Gastrocnemius medialis (tissue), 4 donors: ENCODE measurements around the gene ARHGAP33. TPM values are rescaled to one million over a fixed set of nuclear protein-coding genes. Genes with fewer than 3 reads are reported as not detected.
"Not testable (repeated sequence)": the region's sequence is repeated elsewhere in the genome, so short reads cannot be mapped to it uniquely, and the experiment has no call there.

Source experiments
- ATAC-seq, 2 donors: fragments of 150-250 bp; one replicate each; pipeline ENCODE4 v1.9.1; 2016
- DNase-seq, 2 donors: peaks; one replicate each; pipeline ENCODE4 v3.0.0-alpha.2; 2019
- H3K27ac ChIP-seq, 4 donors: fragments of 200-600 bp; sonication (generic); 1 replicate in 1 of 4; 2 replicates in 3 of 4; pipeline ENCODE4 v1.5.1; 2016 to 2018; ENCODE audit warnings: mild to moderate bottlenecking in 2 of 4, moderate library complexity in 1 of 4
- H3K27me3 ChIP-seq, 3 donors: fragments of 200-600 bp; sonication (generic) in 2 of 3; 1 replicate in 1 of 3; 2 replicates in 2 of 3; pipeline versions ENCODE4 v1.5.1 to v1.6.0; 2016 to 2019; ENCODE audit warnings: mild to moderate bottlenecking in 1 of 3, moderate library complexity in 1 of 3
- H3K36me3 ChIP-seq, 2 donors: fragments of 200-600 bp; sonication (generic) in 1 of 2; one replicate each; pipeline ENCODE4 v1.5.1; 2017 to 2018
- H3K4me1 ChIP-seq, 2 donors: fragments of 200-600 bp; sonication (generic) in 1 of 2; one replicate each; pipeline ENCODE4 v1.5.1; 2016 to 2017; ENCODE audit warnings: mild to moderate bottlenecking in 2 of 2
- H3K4me3 ChIP-seq, 4 donors: fragments of 200-600 bp; sonication (generic) in 3 of 4; 1 replicate in 1 of 4; 2 replicates in 3 of 4; pipeline ENCODE4 v1.5.1; 2016 to 2019; ENCODE audit warnings: mild to moderate bottlenecking in 2 of 4
- H3K9me3 ChIP-seq, 3 donors: fragments of 200-600 bp; sonication (generic) in 2 of 3; 1 replicate in 1 of 3; 2 replicates in 2 of 3; pipeline ENCODE4 v1.5.1; 2016 to 2019
- CTCF ChIP-seq, 5 experiments: fragments of 450-650 bp in 3 of 5; fragments of 200-600 bp in 2 of 5; sonication (generic) in 2 of 5; IDR thresholded peaks in 4 of 5; conservative IDR thresholded peaks in 1 of 5; 1 replicate in 4 of 5; 2 replicates in 1 of 5; pipeline ENCODE4 v1.5.1; 2016 to 2019; ENCODE audit warnings: antibody characterized with exemption in 5 of 5, mild to moderate bottlenecking in 3 of 5, moderate library complexity in 3 of 5
- POLR2A ChIP-seq, 2 donors: fragments of 450-650 bp; IDR thresholded peaks; one replicate each; pipeline ENCODE4 v1.6.1; 2017; ENCODE audit warnings: antibody characterized with exemption in 2 of 2, mild to moderate bottlenecking in 2 of 2, moderate library complexity in 2 of 2
- in situ Hi-C, 4 donors: fragments of 200-750 bp; cut with MboI; loops; one replicate each; pipeline versions ENCODE4 v1.15.0 to v1.8.0; 2017; ENCODE audit warnings: low sequenced_read_pairs in 4 of 4
- intact Hi-C: fragments of 100-400 bp; cut with DNase I; formaldehyde crosslinking; loops from one replicate; pipeline ENCODE4 v1.15.1; 2023; ENCODE audit warnings: low total_unique reads
- total RNA-seq, 4 donors: library from RNA; depleted of rRNA; stranded (reverse); fragments of >200 nt; gene quantifications; one replicate each; pipeline versions ENCODE4 v1.1.0 to v1.2.3, GENCODE V29; 2016

ARHGAP33 gene
- total RNA-seq, 4 donors from 2014 or later, result 0.22 to 4.7 (median 2.2) TPM

DNA sequence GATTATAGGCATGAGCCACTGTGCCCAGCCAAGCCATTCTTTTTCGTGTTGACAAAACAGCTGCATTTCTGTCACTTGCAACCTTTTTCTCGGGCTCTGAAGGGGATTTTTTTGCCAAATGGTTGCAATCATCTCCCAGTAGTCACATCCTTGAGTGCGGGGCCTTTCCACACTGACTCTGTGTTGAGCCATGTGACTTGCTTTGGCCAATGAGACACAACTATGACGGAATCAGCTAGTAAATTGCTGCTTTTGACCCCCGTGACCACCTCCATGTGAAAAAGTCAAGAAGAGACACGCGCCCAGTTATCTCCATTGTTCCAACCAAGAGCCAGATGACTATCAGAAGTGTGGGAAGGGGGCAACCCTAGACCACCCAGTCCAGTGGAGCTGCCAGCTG is 58.6 kb downstream of the ARHGAP33 start:
- no peak for DNase-seq
- no peaks in the 10 kb centered on the region for H3K4me1 ChIP-seq
- H3K9me3 ChIP-seq, result no peaks in the 10 kb centered on the region
- no peak for ATAC-seq
- intact Hi-C loops, result no loop called here
- TF ChIP-seq POLR2A (IDR thresholded peaks at IDR 0.05) (no peak), CTCF (IDR thresholded peaks at IDR 0.05 in 4 of 5, conservative IDR thresholded peaks at IDR 0.05 in 1 of 5) (no peak)
- H3K27me3 ChIP-seq, result peaks cover 0 to 7% (median 4%) of the 10 kb centered on the region in 3 donors
- no peaks in the 10 kb centered on the region for H3K36me3 ChIP-seq
- no peak overlapping the region for H3K27ac ChIP-seq
- no peak overlapping the region for H3K4me3 ChIP-seq
- in situ Hi-C loops, result no loop called here

- H3K4me3 ChIP-seq, H3K27me3 ChIP-seq, DNase-seq, H3K27ac ChIP-seq, in situ Hi-C loops, H3K9me3 ChIP-seq, ATAC-seq, intact Hi-C loops, H3K4me1 ChIP-seq, H3K36me3 ChIP-seq: not testable (repeated sequence)
Observed at GRCh38 chr19:35836096-35836495, 60.7 kb downstream of the ARHGAP33 start.

Other genes with a start within 250 kb of the ARHGAP33 start
- not detected for gene SBSN, start 247.3 kb upstream of the ARHGAP33 start, total RNA-seq
- gene GAPDHS, start 242.1 kb upstream of the ARHGAP33 start, total RNA-seq, result not detected
- gene TMEM147, start 229.9 kb upstream of the ARHGAP33 start, total RNA-seq, result 100 to 1,000 TPM in 3 of 4 donors, 10 to 100 TPM in 1; 86.2 to 145 (median 119) TPM
- gene ATP4A, start 211.9 kb upstream of the ARHGAP33 start, total RNA-seq, result not detected
- not detected for gene PMIS2, start 189.4 kb upstream of the ARHGAP33 start, total RNA-seq
- 1 to 10 TPM; 2.5 to 4.8 (median 3.4) TPM for gene HAUS5, start 162.8 kb upstream of the ARHGAP33 start, total RNA-seq
- gene RBM42, start 146.5 kb upstream of the ARHGAP33 start, total RNA-seq, result 10 to 100 TPM; 45.8 to 77.8 (median 75.4) TPM
- gene ETV2, start 133.8 kb upstream of the ARHGAP33 start, total RNA-seq, result under 1 TPM in 1 of 4 donors, not detected in 3; 0.23 TPM
- 1,000 to 10,000 TPM in 2 of 4 donors, 100 to 1,000 TPM in 2; 899 to 1,245 (median 976) TPM for gene COX6B1, start 127.2 kb upstream of the ARHGAP33 start, total RNA-seq
- not detected for gene UPK1A, start 109.0 kb upstream of the ARHGAP33 start, total RNA-seq
- gene ZBTB32, start 71.0 kb upstream of the ARHGAP33 start, total RNA-seq, result not detected
- 10 to 100 TPM in 3 of 4 donors, 1 to 10 TPM in 1; 9.3 to 39.0 (median 16.8) TPM for gene KMT2B, start 57.6 kb upstream of the ARHGAP33 start, total RNA-seq
- 10 to 100 TPM in 1 of 4 donors, 1 to 10 TPM in 3; 2.0 to 14.1 (median 3.0) TPM for gene IGFLR1, start 33.1 kb upstream of the ARHGAP33 start, total RNA-seq
- 10 to 100 TPM in 2 of 4 donors, 1 to 10 TPM in 2; 5.1 to 22.9 (median 13.4) TPM for gene U2AF1L4, start 30.1 kb upstream of the ARHGAP33 start, total RNA-seq
- 10 to 100 TPM; 22.2 to 45.8 (median 38.3) TPM for gene PSENEN, start 29.9 kb upstream of the ARHGAP33 start, total RNA-seq
- 10 to 100 TPM; 14.8 to 19.5 (median 16.6) TPM for gene LIN37, start 27.0 kb upstream of the ARHGAP33 start, total RNA-seq
- 100 to 1,000 TPM in 2 of 4 donors, 10 to 100 TPM in 2; 79.8 to 241 (median 139) TPM for gene HSPB6, start 18.5 kb upstream of the ARHGAP33 start, total RNA-seq
- 1 to 10 TPM in 3 of 4 donors, under 1 TPM in 1; 0.63 to 4.3 (median 3.0) TPM for gene PROSER3, start 17.4 kb upstream of the ARHGAP33 start, total RNA-seq
- under 1 TPM in 1 of 4 donors, not detected in 3; 0.13 TPM for gene PRODH2, start 37.3 kb downstream of the ARHGAP33 start, total RNA-seq
- gene NPHS1, start 76.9 kb downstream of the ARHGAP33 start, total RNA-seq, result not detected
- gene KIRREL2, start 81.3 kb downstream of the ARHGAP33 start, total RNA-seq, result not detected
- under 1 TPM in 2 of 4 donors, not detected in 2; 0.27 to 0.33 TPM for gene APLP1, start 93.0 kb downstream of the ARHGAP33 start, total RNA-seq
- gene NFKBID, start 125.0 kb downstream of the ARHGAP33 start, total RNA-seq, result 1 to 10 TPM in 3 of 4 donors, not detected in 1; 1.2 to 2.7 (median 2.3) TPM
- gene HCST, start 127.0 kb downstream of the ARHGAP33 start, total RNA-seq, result 1 to 10 TPM in 2 of 4 donors, not detected in 2; 1.2 to 1.5 TPM
- 10 to 100 TPM in 3 of 4 donors, 1 to 10 TPM in 1; 7.2 to 25.6 (median 18.2) TPM for gene TYROBP, start 132.7 kb downstream of the ARHGAP33 start, total RNA-seq
- 10 to 100 TPM in 2 of 4 donors, 1 to 10 TPM in 2; 7.4 to 18.2 (median 12.8) TPM for gene LRFN3, start 160.8 kb downstream of the ARHGAP33 start, total RNA-seq
- 10 to 100 TPM; 42.8 to 54.9 (median 49.9) TPM for gene SDHAF1, start 219.6 kb downstream of the ARHGAP33 start, total RNA-seq
- under 1 TPM in 1 of 4 donors, not detected in 3; 0.36 TPM for gene SYNE4, start 233.2 kb downstream of the ARHGAP33 start, total RNA-seq
- 10 to 100 TPM; 10.6 to 50.1 (median 19.0) TPM for gene ALKBH6, start 238.6 kb downstream of the ARHGAP33 start, total RNA-seq